HL-60 (cell line): Measurements from ENCODE around the gene LRRTM2.

Experiments used
- DNase-seq, 2 experiments: peaks; one replicate each; pipeline ENCODE4 v3.0.0-alpha.2; 2010 to 2020; ENCODE audit warnings: low read depth in 1 of 2, low spot score in 1 of 2
- H3K27ac ChIP-seq: fragments of 250-450 bp; sonication (Bioruptor Pico); replicated peaks from 2 replicates; pipeline ENCODE4 v1.5.1; 2020; ENCODE audit warnings: mild to moderate bottlenecking, moderate library complexity
- H3K27me3 ChIP-seq: fragments of 250-450 bp; sonication (Bioruptor Pico); 2 replicates; pipeline ENCODE4 v1.5.1; 2021; ENCODE audit warnings: mild to moderate bottlenecking, moderate library complexity; ENCODE audit not compliant: insufficient read depth, poor library complexity, severe bottlenecking
- H3K4me3 ChIP-seq: replicated peaks from 2 replicates; pipeline ENCODE4 v1.5.1; 2011; ENCODE audit warnings: mild to moderate bottlenecking, control low read depth, low read length; ENCODE audit not compliant: insufficient read depth
- CTCF ChIP-seq: IDR thresholded peaks from one replicate; pipeline ENCODE4 v1.5.1; 2011; ENCODE audit warnings: low read length, control low read depth, inconsistent platforms; ENCODE audit not compliant: insufficient read depth
- GABPA ChIP-seq: IDR thresholded peaks from 2 replicates; pipeline ENCODE4 v1.6.1; 2012; ENCODE audit warnings: low read depth
- POLR2AphosphoS5 ChIP-seq: IDR thresholded peaks from 2 replicates; pipeline ENCODE4 v1.6.1; 2012; ENCODE audit warnings: low read depth
- REST ChIP-seq: IDR thresholded peaks from 2 replicates; pipeline ENCODE4 v1.6.1; 2012; ENCODE audit warnings: low read depth; ENCODE audit not compliant: insufficient replicate concordance
- SPI1 ChIP-seq: IDR thresholded peaks from 2 replicates; pipeline ENCODE4 v1.6.1; 2012; ENCODE audit warnings: low read depth, mild to moderate bottlenecking, borderline replicate concordance

The LRRTM2 gene

GRCh38 chr5:138900281-138900965 is 25.3 kb upstream of the LRRTM2 start:
- no peak for TF ChIP-seq POLR2AphosphoS5
- no peak for TF ChIP-seq REST
- no peak for TF ChIP-seq CTCF
- no peak for TF ChIP-seq SPI1
- no peak for TF ChIP-seq GABPA
- no peak for DNase-seq
- no peak overlapping the region for H3K4me3 ChIP-seq
- H3K27me3 ChIP-seq: no peaks in the 10 kb centered on the region
- no peak overlapping the region for H3K27ac ChIP-seq

- TF ChIP-seq CTCF: no peak
- TF ChIP-seq SPI1: no peak
- TF ChIP-seq REST: no peak
- TF ChIP-seq GABPA: no peak
- no peak for TF ChIP-seq POLR2AphosphoS5
- DNase-seq: no peak
- no peak overlapping the region for H3K4me3 ChIP-seq
- H3K27me3 ChIP-seq: no peaks in the 10 kb centered on the region
- H3K27ac ChIP-seq: no peak overlapping the region
These were observed 23.6 kb upstream of the LRRTM2 start for GRCh38 chr5:138898742-138899141.

GRCh38 chr5:138898299-138898698 is 23.2 kb upstream of the LRRTM2 start:
- no peak overlapping the region for H3K4me3 ChIP-seq
- H3K27ac ChIP-seq: no peak overlapping the region
- no peaks in the 10 kb centered on the region for H3K27me3 ChIP-seq
- no peak for DNase-seq
- no peak for TF ChIP-seq GABPA
- no peak for TF ChIP-seq REST
- TF ChIP-seq POLR2AphosphoS5: no peak
- no peak for TF ChIP-seq SPI1
- TF ChIP-seq CTCF: no peak
